Mucosa of descending colon (tissue), 3 donors: ENCODE results near the gene CCR7. TPM values are rescaled to one million over a fixed set of nuclear protein-coding genes. Genes with fewer than 3 reads are reported as not detected.
"Not testable (repeated sequence)": the region's sequence is repeated elsewhere in the genome, so short reads cannot be mapped to it uniquely, and the experiment has no call there.

Source experiments
- ATAC-seq: fragments of 200-7000 bp; cut with Tn5 transposase; one replicate; pipeline ENCODE4 v1.9.1; 2020; ENCODE audit warnings: mild to moderate bottlenecking, moderate library complexity
- DNase-seq, 3 donors: peaks; one replicate each; pipeline ENCODE4 v3.0.0-alpha.2; 2020
- H3K36me3 ChIP-seq: fragments of 200-600 bp; one replicate; pipeline ENCODE4 v1.8.0; 2021; ENCODE audit warnings: low read depth, mild to moderate bottlenecking
- H3K4me1 ChIP-seq: fragments of 200-600 bp; one replicate; pipeline ENCODE4 v1.8.0; 2021; ENCODE audit warnings: low read depth, mild to moderate bottlenecking
- H3K4me3 ChIP-seq: fragments of 200-600 bp; one replicate; pipeline ENCODE4 v1.8.0; 2021; ENCODE audit warnings: mild to moderate bottlenecking
- H3K9me3 ChIP-seq: fragments of 200-600 bp; one replicate; pipeline ENCODE4 v1.8.0; 2021; ENCODE audit warnings: mild to moderate bottlenecking
- CTCF ChIP-seq: fragments of 200-600 bp; IDR thresholded peaks from one replicate; pipeline ENCODE4 v1.8.0; 2022; ENCODE audit warnings: antibody characterized with exemption, mild to moderate bottlenecking
- intact Hi-C, 2 donors: fragments of 100-400 bp; cut with DNase I in 1 of 2; cut with micrococcal nuclease in 1 of 2; formaldehyde crosslinking; loops; one replicate each; pipeline versions ENCODE4 v1.11.0 to v1.11.1; 2022; cut with DNase I, micrococcal nuclease
- total RNA-seq, 3 donors: library from RNA; stranded (reverse); fragmentation: NEBNext Ultra II Directional in 2 of 3; extraction: Animal tissue kit (Norgen Biotek cat#: 25700) in 2 of 3; gene quantifications; one replicate each; pipeline versions ENCODE4 v1.2.1 to v1.2.4, GENCODE V29; 2021 to 2023
- donor health status: DM: no; HTN: no; CAD: no; lungs with moderate emphysema.
- donor health status: DM: no; HTN: no; CAD: no.
- donor health status: DM: no; HTN: yes; CAD: no.

Gene CCR7
- total RNA-seq, 3 donors from 2014 or later: 0.44 to 3.2 (median 0.87) TPM

- no peak for TF ChIP-seq CTCF
- Histone ChIP-seq H3K36me3 (no peaks in the 10 kb centered on the region), H3K9me3 (no peaks in the 10 kb centered on the region), H3K4me1 (peaks cover 13% of the 10 kb centered on the region), H3K4me3 (no peak overlapping the region)
- DNase-seq (peak in 1 of 3 donors; percentile 25), ATAC-seq (no peak)
- intact Hi-C loops: no loop called here
Observed at GRCh38 chr17:40547785-40548478, 17.3 kb downstream of the CCR7 start.

DNA sequence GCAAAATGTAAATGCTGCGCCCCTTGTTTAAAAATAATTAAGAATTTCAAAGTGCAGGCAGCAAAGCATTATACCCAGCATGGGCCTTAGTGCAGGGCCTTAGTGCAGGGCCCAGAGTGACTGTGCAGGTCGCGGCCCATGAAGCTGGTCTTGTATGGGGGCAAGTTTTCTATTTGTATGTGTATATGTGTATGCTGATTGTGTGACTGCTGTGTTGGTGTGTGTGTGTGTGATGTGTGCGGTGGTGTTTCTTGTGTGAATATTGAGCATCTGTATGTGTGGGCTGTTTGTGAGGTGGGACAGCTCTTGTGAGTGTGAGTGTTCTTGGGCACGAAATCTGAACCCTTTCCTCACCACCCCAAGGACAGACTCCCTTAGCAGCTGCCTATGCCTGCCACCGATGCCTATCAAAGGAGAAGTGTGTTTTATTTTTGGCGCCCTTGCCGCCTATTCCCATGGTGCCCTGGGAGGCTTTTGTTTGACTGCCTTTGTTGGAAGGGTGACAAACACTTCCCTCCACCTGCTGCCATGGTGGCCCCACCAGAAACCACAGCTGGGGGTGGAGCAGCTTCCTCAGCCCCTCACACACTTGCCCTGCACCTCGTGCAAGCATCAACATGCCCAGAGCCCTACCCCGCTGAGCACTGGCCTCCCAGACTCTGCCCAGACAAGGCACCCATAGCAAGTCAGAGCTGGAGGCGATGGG is 18.0 kb downstream of the CCR7 start:
- TF ChIP-seq CTCF: no peak
- ATAC-seq (peak; percentile 39), DNase-seq (peak; percentile 7 to 72 (median 23))
- no peaks in the 10 kb centered on the region for H3K36me3 ChIP-seq
- no peaks in the 10 kb centered on the region for H3K9me3 ChIP-seq
- H3K4me1 ChIP-seq: peaks cover 18% of the 10 kb centered on the region
- intact Hi-C loops: no loop called here
- H3K4me3 ChIP-seq: no peak overlapping the region

DNA sequence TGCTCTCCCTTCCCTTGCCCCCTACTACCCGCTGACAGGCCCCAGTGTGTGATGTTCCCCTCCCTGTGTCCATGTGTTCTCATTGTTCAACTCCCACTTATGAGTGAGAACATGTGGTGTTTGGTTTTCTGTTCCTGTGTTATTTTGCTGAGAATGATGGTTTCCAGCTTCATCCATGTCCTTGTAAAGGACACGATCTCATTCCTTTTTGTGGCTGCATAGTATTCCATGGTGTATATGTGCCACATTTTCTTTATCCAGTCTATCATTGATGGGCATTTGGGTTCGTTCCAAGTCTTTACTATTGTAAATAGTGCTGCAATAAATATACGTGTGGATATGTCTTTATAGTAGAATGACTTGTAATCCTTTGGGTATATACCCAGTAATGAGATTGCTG is 18.8 kb downstream of the CCR7 start:
- ATAC-seq, intact Hi-C loops: not testable (repeated sequence)

GRCh38 chr17:40545660-40546059 is 19.6 kb downstream of the CCR7 start:
- intact Hi-C loops: no loop called here
- H3K4me3 ChIP-seq: no peak overlapping the region
- TF ChIP-seq CTCF: no peak
- DNase-seq (peak in 2 of 3 donors; percentile 11 to 31), ATAC-seq (no peak)
- peaks cover 24% of the 10 kb centered on the region for H3K4me1 ChIP-seq
- no peaks in the 10 kb centered on the region for H3K36me3 ChIP-seq
- no peaks in the 10 kb centered on the region for H3K9me3 ChIP-seq

More for the DNA sequence above, 18.8 kb downstream of the CCR7 start:
- H3K4me1 ChIP-seq: peaks cover 24% of the 10 kb centered on the region
- H3K36me3 ChIP-seq, DNase-seq, H3K9me3 ChIP-seq, H3K4me3 ChIP-seq: not testable (repeated sequence)

- TF ChIP-seq CTCF: no peak
- H3K36me3 ChIP-seq: no peaks in the 10 kb centered on the region
- ATAC-seq (peak; percentile 65), DNase-seq (peak; percentile 46 to 77 (median 52))
- intact Hi-C loops: no loop called here
- no peak overlapping the region for H3K4me3 ChIP-seq
- no peaks in the 10 kb centered on the region for H3K9me3 ChIP-seq
- H3K4me1 ChIP-seq: peaks cover 10% of the 10 kb centered on the region
Observed at GRCh38 chr17:40542558-40543411, 22.5 kb downstream of the CCR7 start.
